Activated CD4-positive, CD25-positive, alpha-beta regulatory T cell treated with anti-CD3 and anti-CD28 coated beads, Interleukin-2, amount 50 U/mL, for 16 hours (primary cell): ENCODE data around the gene SPINT3.

ENCODE experiments used
- DNase-seq: peaks from one replicate; pipeline ENCODE4 v3.0.0-alpha.2; 2020; ENCODE audit warnings: low read depth, low spot score

Gene SPINT3

GRCh38 chr20:45462711-45463509, 52.5 kb downstream of the SPINT3 start:
- no peak for DNase-seq
